Effector CD8-positive, alpha-beta T cell (primary cell): Measurements from ENCODE around the gene ABCF3.
"Not testable (repeated sequence)": the region's sequence is repeated elsewhere in the genome, so short reads cannot be mapped to it uniquely, and the experiment has no call there.

Experiments
- DNase-seq: peaks from one replicate; lab custom pipeline; 2025; lab: John Stamatoyannopoulos, UW
- total RNA-seq, 4 experiments: gene quantifications; one replicate each; lab custom pipeline; 2026; lab: John Stamatoyannopoulos, UW

Gene ABCF3, protein sequence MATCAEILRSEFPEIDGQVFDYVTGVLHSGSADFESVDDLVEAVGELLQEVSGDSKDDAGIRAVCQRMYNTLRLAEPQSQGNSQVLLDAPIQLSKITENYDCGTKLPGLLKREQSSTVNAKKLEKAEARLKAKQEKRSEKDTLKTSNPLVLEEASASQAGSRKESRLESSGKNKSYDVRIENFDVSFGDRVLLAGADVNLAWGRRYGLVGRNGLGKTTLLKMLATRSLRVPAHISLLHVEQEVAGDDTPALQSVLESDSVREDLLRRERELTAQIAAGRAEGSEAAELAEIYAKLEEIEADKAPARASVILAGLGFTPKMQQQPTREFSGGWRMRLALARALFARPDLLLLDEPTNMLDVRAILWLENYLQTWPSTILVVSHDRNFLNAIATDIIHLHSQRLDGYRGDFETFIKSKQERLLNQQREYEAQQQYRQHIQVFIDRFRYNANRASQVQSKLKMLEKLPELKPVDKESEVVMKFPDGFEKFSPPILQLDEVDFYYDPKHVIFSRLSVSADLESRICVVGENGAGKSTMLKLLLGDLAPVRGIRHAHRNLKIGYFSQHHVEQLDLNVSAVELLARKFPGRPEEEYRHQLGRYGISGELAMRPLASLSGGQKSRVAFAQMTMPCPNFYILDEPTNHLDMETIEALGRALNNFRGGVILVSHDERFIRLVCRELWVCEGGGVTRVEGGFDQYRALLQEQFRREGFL
- total RNA-seq = 84.9 to 112 (median 93.5) reads per million in 4 experiments

DNA sequence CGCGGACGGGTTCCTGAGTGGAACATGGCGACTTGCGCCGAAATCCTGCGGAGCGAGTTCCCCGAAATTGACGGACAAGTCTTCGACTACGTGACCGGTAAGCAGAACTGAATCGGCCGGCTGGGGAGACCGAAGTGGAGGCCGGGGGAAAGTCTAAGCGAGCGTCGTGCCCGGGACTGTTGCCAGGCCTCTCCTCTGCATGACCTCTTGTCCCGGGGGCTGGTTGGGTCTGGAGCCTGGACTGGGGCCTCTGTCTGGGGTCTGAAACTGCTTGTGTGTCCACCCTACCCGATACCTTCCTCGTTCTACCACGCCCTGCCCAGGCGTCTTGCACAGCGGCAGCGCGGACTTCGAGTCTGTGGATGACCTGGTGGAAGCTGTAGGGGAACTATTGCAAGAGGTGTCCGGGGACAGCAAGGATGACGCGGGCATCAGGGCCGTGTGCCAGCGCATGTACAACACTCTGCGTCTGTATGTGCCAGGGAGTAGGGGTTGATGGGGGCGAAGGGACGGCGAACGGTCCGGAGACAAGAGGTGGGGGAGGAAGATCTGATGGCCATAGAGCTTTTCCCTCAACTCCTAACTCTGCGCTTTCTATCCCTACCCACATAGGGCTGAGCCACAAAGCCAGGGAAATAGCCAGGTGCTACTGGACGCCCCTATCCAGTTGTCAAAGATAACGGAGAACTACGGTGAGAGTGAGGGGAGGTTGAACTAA, at the start of gene ABCF3:
Gene ABCF3, plus strand, starts transcription at position 16 of the 718 bp plus-strand sequence. Its CDS starts 9 bp downstream, at position 25.
- DNase-seq = no peak

DNA sequence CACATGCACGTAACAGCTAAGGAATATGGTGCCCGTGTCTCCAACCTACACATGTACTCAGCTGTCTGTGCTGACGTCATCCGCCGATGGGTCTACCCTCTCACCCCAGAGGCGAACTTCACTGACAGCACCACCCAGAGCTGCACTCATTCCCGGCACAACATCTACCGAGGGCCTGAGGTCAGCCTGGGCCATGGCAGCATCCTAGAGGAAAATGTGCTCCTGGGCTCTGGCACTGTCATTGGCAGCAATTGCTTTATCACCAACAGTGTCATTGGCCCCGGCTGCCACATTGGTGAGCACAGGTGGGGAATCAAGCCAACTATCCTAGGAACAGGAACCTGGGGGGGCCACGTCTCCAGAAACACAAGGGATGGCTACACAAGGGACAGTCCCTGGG, 45.6 kb upstream of the ABCF3 start:
- no peak for DNase-seq

DNA sequence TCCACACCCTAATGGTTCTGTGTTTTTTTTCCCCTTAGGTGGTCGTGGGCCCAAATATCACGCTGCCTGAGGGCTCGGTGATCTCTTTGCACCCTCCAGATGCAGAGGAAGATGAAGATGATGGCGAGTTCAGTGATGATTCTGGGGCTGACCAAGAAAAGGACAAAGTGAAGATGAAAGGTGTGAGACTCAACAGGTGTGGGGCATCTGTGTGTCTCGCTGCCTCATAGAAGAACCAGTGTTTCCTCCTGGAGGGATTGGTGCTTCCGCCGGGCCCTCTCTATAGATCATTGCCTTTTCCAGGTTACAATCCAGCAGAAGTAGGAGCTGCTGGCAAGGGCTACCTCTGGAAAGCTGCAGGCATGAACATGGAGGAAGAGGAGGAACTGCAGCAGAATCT, 43.8 kb upstream of the ABCF3 start:
- DNase-seq = no peak

DNA sequence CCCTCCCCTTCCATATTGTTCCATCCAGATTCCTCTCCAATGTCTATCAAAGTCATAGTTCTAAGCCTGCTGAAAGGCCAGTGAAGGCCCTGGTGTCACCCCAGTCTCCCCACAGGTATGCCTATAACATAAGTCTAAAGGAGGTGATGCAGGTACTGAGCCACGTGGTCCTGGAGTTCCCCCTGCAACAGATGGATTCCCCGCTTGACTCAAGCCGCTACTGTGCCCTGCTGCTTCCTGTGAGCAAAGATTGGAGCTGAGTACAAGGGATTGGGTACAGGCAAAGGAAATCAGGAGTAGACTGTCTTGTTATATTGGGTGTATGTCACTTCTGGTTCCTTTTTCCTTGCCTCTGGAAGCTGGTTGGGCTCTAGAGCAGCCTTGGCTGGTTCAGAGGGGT, 42.7 kb upstream of the ABCF3 start:
- no peak for DNase-seq

DNA sequence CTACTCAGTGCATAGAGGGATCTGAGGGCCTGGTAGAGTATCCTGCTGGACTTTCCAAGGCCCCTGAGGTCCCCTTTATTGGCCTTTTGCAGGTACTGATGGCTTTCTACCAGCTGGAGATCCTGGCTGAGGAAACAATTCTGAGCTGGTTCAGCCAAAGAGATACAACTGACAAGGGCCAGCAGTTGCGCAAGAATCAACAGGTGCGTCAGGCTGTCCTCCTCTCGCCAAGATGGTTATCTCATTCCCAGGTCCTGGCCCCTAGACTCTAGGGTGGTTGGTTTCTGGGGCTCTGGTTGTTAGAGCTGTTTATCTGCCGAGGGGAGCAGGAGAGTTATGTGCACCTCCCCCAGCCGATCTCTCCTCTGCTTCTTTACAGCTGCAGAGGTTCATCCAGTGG, 41.5 kb upstream of the ABCF3 start:
- DNase-seq = no peak

DNA sequence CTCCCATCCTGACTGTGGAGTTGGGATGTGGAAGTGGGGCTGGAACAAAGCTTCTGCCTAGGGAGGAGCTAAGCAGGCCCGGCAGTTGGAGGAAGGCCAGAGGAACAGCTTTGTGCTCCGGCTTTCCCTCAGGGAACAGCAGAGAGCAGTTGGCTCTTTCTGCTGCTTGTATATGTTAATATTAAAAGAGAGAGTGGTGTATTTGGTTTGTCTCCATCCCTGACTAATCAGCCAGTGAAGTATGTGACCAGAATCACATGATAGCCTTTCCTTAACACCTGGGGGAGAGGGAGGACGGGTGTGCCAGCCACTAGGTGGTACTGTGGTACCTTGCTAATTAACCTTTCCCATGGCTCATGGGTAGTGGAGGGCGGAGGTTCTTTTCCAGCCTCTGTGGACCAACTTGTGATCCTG, 40.9 kb upstream of the ABCF3 start:
- no peak for DNase-seq

DNA sequence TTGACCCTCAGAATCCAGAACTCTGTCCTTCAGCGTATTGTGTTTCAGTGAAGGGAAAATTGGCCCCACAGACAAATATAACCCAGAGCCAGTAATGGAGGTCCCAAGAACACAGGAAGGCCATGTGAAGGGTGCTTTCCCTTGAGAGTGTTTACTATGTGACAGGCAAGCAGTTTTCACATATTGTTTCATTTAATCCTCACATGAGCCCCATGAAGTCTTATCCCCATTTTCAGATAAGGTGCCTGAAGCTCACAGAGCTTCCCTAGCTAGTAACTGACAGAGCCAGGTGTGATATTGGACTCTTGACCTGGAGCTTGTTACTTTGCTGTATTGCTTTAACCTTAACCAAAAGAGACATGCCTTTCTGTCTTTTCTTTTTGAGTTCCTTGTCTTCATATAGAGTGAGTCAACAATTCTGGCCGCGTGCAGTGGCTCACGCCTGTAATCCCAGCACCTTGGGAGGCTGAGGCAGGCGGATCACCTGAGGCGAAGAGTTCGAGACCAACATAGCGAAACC, 40.2 kb upstream of the ABCF3 start:
- DNase-seq = no peak

DNA sequence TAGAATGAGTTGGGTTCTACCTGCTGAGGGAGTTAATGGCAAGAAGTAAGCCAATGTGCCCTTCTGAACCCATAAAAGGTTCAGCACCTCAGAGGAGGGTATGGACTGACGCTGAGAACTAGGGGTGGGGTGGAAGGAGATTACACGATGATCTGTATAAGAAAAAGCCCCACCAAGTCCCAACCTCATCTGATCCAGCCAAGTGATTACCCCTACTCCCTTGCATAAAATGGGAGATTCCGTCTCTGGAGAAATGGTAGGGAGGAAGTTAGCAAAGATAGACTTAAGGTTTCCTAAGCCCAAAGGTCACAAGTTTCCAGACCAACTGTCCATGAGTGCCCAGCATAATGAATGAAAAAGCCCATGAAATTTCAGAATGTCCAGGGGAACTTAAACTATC, 37.9 kb upstream of the ABCF3 start:
- DNase-seq = no peak

DNA sequence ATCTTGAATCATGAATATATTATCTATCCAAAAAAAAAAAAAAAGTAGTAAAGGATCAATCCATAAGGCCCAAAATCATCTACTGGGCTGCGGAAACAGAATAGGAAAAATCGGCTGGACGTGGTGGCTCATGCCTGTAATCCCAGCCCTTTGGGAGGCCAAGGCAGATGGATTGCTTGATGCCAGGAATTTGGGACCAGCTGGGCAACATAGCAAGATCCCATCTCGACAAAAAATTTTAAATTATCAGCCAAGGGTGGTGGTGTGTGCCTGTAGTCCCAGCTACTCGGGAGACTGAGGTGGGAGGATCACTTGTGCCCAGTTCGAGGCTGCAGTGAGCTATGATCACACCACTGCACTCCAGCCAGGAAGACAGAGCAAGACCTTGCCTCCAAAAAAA, 36.9 kb upstream of the ABCF3 start:
- DNase-seq = no peak

DNA sequence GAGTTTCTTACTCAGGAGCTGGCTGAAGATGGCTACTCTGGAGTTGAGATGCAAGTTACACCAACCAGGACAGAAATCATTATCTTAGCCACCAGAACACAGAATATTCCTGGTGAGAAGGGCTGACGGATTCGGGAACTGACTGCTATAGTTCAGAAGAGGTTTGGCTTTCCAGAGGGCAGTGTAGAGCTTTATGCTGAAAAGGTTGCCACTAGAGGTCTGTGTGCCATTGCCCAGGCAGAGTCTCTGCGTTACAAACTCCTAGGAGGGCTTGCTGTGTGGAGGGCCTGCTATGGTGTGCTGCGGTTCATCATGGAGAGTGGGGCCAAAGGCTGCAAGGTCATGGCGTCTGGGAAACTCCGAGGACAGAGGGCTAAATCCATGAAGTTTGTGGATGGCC, 36.2 kb upstream of the ABCF3 start:
- DNase-seq = not testable (repeated sequence)

DNA sequence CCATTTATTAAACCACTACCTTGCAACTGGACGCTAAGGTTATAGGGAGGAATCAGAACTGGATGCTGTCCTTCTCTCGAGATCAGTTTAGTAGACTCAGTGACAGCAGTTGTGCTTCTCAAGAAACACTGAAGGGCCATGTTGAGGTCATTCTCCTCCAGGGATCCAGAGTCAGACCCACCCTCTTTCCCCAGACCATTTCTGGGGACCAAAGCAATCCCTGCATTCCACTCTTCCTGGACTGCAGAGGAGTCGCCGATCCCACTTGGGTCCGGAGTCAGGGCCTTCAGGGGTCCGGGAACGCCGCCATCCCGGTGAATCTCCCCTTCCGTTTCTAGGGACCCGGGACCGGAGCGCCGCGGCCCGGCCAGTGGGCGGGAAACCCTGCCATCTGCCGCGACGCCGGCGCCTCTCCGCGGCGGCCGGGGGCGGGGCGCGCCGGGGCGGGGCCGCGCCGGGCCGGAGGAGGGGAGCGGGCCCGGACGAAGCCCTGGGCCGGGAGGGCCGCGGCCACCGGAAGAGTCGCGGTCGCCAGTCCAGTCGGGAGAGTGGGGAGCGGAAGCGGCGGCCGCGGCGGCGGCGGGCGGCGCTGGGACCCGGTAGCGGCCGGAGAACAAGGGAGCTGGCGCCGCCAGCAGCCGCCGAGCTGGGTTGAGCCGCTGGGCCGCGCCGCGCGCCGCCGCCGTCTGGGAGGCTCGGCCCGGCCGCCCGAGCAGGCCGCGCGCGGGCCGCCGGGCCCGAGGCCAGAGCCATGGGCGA, 30.9 kb upstream of the ABCF3 start, which contains the start of gene DVL3:
Gene DVL3, plus strand, starts transcription at position 493 of the 759 bp plus-strand sequence. Its CDS starts 259 bp downstream, at position 752.
- no peak for DNase-seq

DNA sequence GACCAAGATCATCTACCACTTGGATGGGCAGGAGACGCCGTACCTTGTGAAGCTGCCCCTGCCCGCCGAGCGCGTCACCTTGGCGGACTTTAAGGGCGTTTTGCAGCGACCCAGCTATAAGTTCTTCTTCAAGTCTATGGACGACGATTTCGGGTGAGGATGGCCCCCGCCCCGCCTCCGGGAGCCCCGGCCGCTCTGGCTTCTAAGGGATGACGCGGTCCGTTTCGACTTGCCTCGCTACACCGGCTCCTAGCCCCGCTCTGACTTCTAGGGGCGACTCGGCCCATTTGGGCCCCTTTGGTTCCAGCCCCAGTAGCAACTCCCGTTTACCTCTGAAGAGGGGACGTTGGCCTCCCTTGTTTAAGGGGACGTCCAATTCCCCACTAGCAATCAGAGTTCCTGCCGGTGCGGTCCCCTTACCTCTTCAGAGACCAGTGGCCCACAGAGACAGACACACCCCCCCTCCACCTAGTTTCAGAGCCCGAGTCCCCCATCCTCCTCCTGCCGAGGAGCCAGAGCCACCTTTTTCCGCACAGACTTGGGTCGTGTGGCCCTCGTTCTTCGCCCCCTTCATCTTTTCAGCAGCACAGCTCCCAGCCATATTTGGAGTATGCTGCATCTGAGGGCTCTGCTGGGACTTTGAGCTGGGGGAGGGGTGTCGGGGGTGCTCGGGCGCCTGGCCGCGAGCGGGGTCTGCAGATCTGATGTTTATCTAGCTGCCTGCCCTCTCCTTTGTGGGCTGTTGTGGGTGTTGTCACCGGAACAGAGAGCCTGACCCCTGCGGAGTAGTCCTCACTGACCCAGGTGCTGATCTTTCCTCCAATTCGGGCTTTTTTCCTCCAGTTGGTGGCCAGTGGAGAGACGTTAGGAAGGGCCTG, 30.1 kb upstream of the ABCF3 start:
- no peak for DNase-seq

DNA sequence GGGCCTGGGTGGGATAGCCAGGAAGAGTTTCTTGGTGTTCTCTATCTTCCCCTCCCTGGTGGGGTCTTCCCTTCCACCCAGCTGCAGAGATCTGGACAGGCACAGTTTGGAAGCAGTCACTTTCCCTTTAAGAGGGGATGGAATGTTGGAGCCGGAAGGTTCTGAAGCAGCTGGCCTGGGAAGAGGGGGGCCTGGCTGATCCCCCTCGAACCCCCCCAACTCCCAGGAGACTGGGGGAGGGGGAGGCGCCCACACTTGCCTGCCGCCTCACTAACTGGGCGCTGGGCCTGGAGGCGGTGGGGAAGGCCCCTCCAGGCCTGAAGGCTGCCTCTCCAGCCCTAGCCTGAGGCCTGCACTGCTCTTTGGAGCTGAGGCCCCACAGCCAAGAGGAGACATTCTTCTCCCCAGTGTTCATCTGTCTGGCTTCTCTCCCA, 29.5 kb upstream of the ABCF3 start:
- DNase-seq = no peak

DNA sequence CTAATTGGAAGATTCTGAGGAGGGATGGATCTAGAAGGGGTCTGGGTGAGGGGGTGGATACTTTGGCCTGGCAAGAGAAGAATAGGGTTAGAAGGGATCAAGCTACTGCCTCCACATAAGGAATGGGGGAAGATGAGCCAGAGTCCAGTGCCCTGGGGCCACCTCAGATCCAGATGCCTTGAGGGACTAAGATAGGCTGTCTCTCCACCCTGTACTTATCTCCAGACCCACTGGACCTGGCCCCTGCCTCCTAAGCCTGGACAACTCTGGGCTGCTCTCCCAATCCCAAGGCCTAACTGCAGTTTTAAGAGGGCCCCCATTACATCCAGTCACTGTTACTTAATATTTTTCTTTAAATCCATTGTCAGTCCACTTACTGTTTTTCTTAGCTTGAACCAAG, 28.8 kb upstream of the ABCF3 start:
- no peak for DNase-seq

DNA sequence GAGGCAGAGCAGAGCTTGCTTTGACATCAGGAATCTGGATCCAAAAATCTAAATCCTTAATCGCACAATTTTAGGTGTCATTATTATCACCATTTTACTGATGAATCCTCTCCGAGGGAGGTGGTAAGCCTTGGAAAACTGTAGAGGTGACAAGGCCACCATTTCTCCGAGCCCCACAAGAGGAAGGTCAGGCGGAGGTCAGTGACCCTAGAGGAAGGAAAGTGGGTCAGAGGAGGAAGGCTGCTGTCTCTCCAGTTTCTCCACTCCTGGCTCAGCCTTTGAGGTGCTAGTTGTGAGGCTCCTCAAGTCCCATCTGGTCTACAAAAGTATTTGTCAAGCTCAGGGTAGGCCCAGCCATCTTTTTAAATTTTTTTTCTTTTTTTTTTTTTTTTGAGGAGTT, 27.6 kb upstream of the ABCF3 start:
- DNase-seq = no peak

DNA sequence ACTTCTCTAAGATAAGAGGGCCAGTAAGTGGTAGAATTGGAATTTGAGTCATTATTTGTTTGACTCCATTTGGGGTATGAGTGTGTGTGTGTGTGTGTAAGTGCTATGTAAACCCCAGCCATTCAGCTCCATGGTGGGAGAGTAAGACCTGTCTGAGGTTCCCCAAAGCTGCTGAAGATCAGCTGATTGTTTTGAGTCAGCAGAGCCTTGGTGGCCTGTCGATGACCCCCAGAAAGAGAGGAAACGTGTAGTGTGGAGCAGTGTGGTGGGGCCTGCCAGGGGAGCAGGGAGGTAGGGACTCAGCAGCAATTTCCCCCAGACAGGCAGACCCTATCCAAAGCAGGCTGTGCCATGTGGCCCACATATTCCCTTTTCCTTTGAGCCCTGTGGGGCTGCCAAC, 25.5 kb upstream of the ABCF3 start:
- no peak for DNase-seq

DNA sequence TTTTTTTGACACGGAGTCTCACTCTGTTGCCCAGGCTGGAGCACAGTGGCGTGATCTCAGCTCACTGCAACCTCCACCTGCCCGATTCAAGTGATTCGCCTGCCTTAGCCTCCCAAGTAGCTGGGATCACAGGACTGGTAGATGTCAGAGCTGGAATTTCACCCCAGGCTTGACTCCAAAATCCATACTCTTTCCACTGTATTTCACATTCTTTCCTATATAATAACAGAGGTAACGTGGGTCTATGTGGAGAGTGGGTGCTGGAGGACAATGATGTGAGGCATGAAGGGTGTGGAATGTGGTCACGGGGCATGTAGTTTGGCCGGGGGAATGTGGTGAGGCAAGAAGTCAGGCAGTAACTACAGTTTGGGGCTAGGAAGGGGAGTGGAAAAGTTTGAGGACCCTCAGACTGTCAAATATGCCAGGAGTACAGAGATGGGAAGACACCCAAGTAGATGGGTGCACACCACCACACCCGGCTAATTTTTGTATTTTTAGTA, 23.4 kb upstream of the ABCF3 start:
- DNase-seq = not testable (repeated sequence)

DNA sequence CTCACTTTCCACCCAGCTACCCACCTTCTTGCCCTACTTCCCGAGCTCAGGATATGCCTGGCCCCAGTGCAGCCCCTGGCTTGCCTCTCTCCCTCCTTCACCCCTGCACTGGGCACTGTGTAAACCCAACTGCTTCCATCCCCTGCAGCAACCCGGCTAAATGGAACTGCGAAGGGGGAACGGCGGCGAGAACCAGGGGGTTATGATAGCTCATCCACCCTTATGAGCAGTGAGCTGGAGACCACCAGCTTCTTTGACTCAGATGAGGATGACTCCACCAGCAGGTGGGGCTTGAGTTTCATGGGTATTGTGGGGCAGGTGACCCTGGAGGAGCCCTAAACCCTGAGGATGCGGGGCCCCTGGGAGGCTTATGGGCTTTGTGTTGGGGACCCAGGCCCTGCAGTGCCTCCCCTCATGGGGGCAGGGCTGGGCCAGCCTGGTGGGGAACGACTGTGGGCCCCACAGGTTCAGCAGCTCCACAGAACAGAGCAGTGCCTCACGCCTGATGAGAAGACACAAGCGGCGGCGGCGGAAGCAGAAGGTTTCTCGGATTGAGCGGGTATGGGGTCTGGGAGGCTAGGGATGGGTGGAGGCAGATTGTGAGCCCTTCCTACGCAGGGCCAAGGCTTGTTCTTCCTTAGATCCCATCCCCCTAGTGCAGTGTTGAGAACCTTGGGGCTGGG, 21.2 kb upstream of the ABCF3 start:
- no peak for DNase-seq

DNA sequence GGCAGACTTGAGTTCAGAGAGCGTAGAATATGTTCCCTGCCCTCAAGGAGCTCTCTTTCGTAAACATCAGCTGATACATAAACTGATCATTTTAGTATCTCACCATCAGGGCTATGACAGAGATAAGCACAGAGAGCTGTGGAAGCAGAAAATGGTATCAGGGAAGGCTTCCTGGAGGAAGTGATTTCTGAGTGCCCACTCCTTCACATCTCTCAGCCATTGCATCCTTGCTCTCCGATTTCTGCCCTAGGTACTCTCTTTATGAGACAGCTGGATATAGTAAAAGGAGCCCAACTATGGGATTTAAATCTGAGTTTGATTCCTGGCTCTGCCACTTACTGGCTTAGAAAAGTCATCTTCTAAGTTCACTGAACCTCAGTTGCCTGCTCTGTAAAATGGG, 20.5 kb upstream of the ABCF3 start:
- DNase-seq = no peak

DNA sequence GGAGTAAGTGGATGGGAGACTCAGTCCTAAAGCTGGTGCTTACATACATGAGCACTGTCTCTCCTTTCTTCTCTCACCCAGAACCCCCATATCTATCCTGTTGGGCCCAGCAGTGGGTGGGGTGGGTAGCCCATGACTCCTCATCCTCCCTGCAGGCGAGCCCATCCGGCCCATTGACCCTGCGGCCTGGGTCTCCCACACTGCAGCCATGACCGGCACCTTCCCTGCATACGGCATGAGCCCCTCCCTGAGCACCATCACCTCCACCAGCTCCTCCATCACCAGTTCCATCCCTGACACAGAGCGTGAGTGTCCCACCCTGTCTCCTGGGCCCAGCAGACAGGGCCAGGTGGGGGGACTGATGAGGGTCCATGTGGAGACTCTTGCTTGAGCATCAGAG, 19.3 kb upstream of the ABCF3 start:
- DNase-seq = no peak
